Measurements from ENCODE around the gene IRS2.
A peak's percentile ranks its signal among the peaks of the same experiment; 100 is the strongest.
"Not testable (repeated sequence)": the region's sequence is repeated elsewhere in the genome, so short reads cannot be mapped to it uniquely, and the experiment has no call there.

The IRS2 gene

GRCh38 chr13:109733550-109733949 lies 52.8 kb downstream of the IRS2 start:
- DNase-seq (ENCODE audit: low spot score) = no peak

- not testable (repeated sequence) for DNase-seq (ENCODE audit: low spot score)
Measured at GRCh38 chr13:109732470-109733170, 53.8 kb downstream of the IRS2 start.

GRCh38 chr13:109730812-109731335 lies 55.5 kb downstream of the IRS2 start:
- DNase-seq (ENCODE audit: low spot score) = no peak

- DNase-seq (ENCODE audit: low spot score) = no peak
Measured at GRCh38 chr13:109728791-109729731, 57.3 kb downstream of the IRS2 start.

- DNase-seq (ENCODE audit: low spot score) = no peak
Measured at GRCh38 chr13:109728061-109728460, 58.3 kb downstream of the IRS2 start.

- no peak for DNase-seq (ENCODE audit: low spot score)
Measured at GRCh38 chr13:109727251-109727650, 59.1 kb downstream of the IRS2 start.

GRCh38 chr13:109725995-109726637 lies 60.3 kb downstream of the IRS2 start:
- DNase-seq (ENCODE audit: low spot score) = no peak

- no peak for DNase-seq (ENCODE audit: low spot score)
Measured at GRCh38 chr13:109725297-109725696, 61.1 kb downstream of the IRS2 start.

GRCh38 chr13:109724603-109725002 lies 61.8 kb downstream of the IRS2 start:
- no peak for DNase-seq (ENCODE audit: low spot score)

GRCh38 chr13:109723046-109723445 lies 63.3 kb downstream of the IRS2 start:
- no peak for DNase-seq (ENCODE audit: low spot score)

GRCh38 chr13:109722068-109722467 lies 64.3 kb downstream of the IRS2 start:
- no peak for DNase-seq (ENCODE audit: low spot score)

- DNase-seq (ENCODE audit: low spot score) = no peak
Measured at GRCh38 chr13:109720758-109721184, 65.6 kb downstream of the IRS2 start.

GRCh38 chr13:109719962-109720646 lies 66.3 kb downstream of the IRS2 start:
- no peak for DNase-seq (ENCODE audit: low spot score)

- DNase-seq (ENCODE audit: low spot score) = no peak
Measured at GRCh38 chr13:109718726-109719125, 67.7 kb downstream of the IRS2 start.

GRCh38 chr13:109717686-109718085 lies 68.7 kb downstream of the IRS2 start:
- DNase-seq (ENCODE audit: low spot score) = no peak

GRCh38 chr13:109715902-109716301 lies 70.5 kb downstream of the IRS2 start:
- no peak for DNase-seq (ENCODE audit: low spot score)

GRCh38 chr13:109713681-109714080 lies 72.7 kb downstream of the IRS2 start:
- DNase-seq (ENCODE audit: low spot score) = no peak

GRCh38 chr13:109712124-109712722 lies 74.2 kb downstream of the IRS2 start:
- DNase-seq (ENCODE audit: low spot score) = no peak

- peak; percentile 19 for DNase-seq (ENCODE audit: low spot score)
Measured at GRCh38 chr13:109707742-109708617, 78.4 kb downstream of the IRS2 start.

GRCh38 chr13:109707044-109707741 lies 79.2 kb downstream of the IRS2 start:
- no peak for DNase-seq (ENCODE audit: low spot score)
